HG02571 (cell line): Measurements from ENCODE around the gene UEVLD.
A peak's percentile ranks its signal among the peaks of the same experiment; 100 is the strongest.
"Not testable (repeated sequence)": the region's sequence is repeated elsewhere in the genome, so short reads cannot be mapped to it uniquely, and the experiment has no call there.

Source experiments
- ATAC-seq: cut with Tn5 transposase; IDR thresholded peaks from one replicate; pipeline ENCODE4 v1.9.1; 2021; ENCODE audit warnings: mild to moderate bottlenecking, moderate library complexity; ENCODE audit not compliant: unreplicated experiment

Gene UEVLD

GRCh38 chr11:18588297-18589252 is at the start of gene UEVLD:
Gene UEVLD, minus strand, starts transcription at chr11:18588734. Its CDS starts 80 bp downstream, at chr11:18588654.
- peak; percentile 83 for ATAC-seq

- ATAC-seq: peak; percentile 94
Measured at GRCh38 chr11:18634140-18635032, 45.9 kb upstream of the UEVLD start, which contains the start of gene SPTY2D1. Gene SPTY2D1, minus strand, starts transcription at chr11:18634342. Its CDS starts 85 bp downstream, at chr11:18634257.

- peak; percentile 55 for ATAC-seq
Measured at GRCh38 chr11:18633256-18634139, 45.0 kb upstream of the UEVLD start.

GRCh38 chr11:18632841-18633240 is 44.3 kb upstream of the UEVLD start:
- no peak for ATAC-seq

GRCh38 chr11:18624161-18624560 is 35.6 kb upstream of the UEVLD start:
- ATAC-seq: no peak

- ATAC-seq: no peak
Measured at GRCh38 chr11:18623707-18624106, 35.2 kb upstream of the UEVLD start.

GRCh38 chr11:18618342-18619025 is 29.9 kb upstream of the UEVLD start:
- ATAC-seq: no peak

GRCh38 chr11:18617688-18618341 is 29.3 kb upstream of the UEVLD start:
- ATAC-seq: no peak

GRCh38 chr11:18615628-18616392 is 27.3 kb upstream of the UEVLD start:
- ATAC-seq: peak; percentile 78

GRCh38 chr11:18614667-18615066 is 26.1 kb upstream of the UEVLD start:
- no peak for ATAC-seq

GRCh38 chr11:18612394-18612793 is 23.9 kb upstream of the UEVLD start:
- no peak for ATAC-seq

GRCh38 chr11:18611196-18611595 is 22.7 kb upstream of the UEVLD start:
- ATAC-seq: no peak

- ATAC-seq: no peak
Measured at GRCh38 chr11:18608376-18608775, 19.8 kb upstream of the UEVLD start.

- no peak for ATAC-seq
Measured at GRCh38 chr11:18600915-18601569, 12.5 kb upstream of the UEVLD start.

GRCh38 chr11:18599739-18600230 is 11.3 kb upstream of the UEVLD start, which contains the start of gene MISFA:
Gene MISFA, plus strand, starts transcription at chr11:18599789. Its CDS starts 140 bp downstream, at chr11:18599929.
- no peak for ATAC-seq

- no peak for ATAC-seq
Measured at GRCh38 chr11:18594999-18595749, 6.6 kb upstream of the UEVLD start.

- not testable (repeated sequence) for ATAC-seq
Measured at GRCh38 chr11:18594088-18594487, 5.6 kb upstream of the UEVLD start.
